ENCODE measurements around the gene DNPH1.

Gene DNPH1

DNA sequence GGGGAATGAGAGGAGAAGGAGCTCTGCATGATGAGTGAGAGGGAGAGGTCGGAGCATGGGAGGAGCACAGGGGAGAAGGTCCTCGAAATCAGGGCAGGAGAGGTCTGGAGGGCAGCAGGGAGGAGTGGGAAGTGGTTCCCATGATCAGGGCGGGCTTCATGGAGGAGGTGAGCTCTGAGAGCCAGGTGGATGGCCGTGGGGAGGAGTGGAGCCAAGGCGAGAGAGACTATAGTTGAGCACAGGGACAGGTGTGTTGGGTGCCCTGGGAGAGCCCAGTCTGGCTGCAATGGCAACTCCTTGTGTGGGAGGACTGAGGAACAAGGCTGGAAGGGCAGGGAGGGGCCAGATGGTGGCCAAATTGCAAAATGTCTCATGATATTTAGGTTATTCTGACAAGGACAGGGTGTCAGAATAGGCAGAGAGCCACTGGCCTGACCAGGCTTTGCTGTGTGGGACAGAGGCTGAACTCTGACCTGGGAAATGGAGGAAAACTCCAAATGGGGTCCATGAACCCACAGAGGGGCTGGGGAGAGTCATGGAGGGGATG lies 35.4 kb upstream of the DNPH1 start:
- no peaks in the 10 kb centered on the region for H3K9me3 ChIP-seq (ENCODE audit: insufficient read depth, low read depth, low read length)
- no peak overlapping the region for H3K9ac ChIP-seq (ENCODE audit: low read depth, low read length, poor library complexity, severe bottlenecking)
- no peaks in the 10 kb centered on the region for H3K27me3 ChIP-seq (ENCODE audit: insufficient read depth, low read length, poor library complexity, severe bottlenecking)
- no peaks in the 10 kb centered on the region for H3K36me3 ChIP-seq (ENCODE audit: insufficient read depth, low read length)
- no peak overlapping the region for H3K4me3 ChIP-seq (ENCODE audit: low read length, poor library complexity, severe bottlenecking)
- H3K79me2 ChIP-seq (ENCODE audit: insufficient read depth, low read length) = no peaks in the 10 kb centered on the region
- no peak overlapping the region for H3K4me2 ChIP-seq (ENCODE audit: low read depth, low read length, poor library complexity, severe bottlenecking)
- H3K4me1 ChIP-seq (ENCODE audit: insufficient read depth, low read length, poor library complexity, severe bottlenecking) = no peaks in the 10 kb centered on the region
- H4K20me1 ChIP-seq (ENCODE audit: insufficient read depth, low read length, poor library complexity, severe bottlenecking) = no peaks in the 10 kb centered on the region
- H2AFZ ChIP-seq (ENCODE audit: low read length) = no peak overlapping the region
- no peaks in the 10 kb centered on the region for H3F3A ChIP-seq (ENCODE audit: low read depth)
- TF ChIP-seq, protein P1, sequence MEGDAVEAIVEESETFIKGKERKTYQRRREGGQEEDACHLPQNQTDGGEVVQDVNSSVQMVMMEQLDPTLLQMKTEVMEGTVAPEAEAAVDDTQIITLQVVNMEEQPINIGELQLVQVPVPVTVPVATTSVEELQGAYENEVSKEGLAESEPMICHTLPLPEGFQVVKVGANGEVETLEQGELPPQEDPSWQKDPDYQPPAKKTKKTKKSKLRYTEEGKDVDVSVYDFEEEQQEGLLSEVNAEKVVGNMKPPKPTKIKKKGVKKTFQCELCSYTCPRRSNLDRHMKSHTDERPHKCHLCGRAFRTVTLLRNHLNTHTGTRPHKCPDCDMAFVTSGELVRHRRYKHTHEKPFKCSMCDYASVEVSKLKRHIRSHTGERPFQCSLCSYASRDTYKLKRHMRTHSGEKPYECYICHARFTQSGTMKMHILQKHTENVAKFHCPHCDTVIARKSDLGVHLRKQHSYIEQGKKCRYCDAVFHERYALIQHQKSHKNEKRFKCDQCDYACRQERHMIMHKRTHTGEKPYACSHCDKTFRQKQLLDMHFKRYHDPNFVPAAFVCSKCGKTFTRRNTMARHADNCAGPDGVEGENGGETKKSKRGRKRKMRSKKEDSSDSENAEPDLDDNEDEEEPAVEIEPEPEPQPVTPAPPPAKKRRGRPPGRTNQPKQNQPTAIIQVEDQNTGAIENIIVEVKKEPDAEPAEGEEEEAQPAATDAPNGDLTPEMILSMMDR (conservative IDR thresholded peaks at IDR 0.05; ENCODE audit: low read length) = no peak
- TF ChIP-seq EZH2phosphoT487 (IDR thresholded peaks at IDR 0.05; ENCODE audit: borderline replicate concordance) = no peak
- no peaks in the 10 kb centered on the region for H3K9me2 ChIP-seq (replicated peaks; ENCODE audit: low read depth, low read length)

DNA sequence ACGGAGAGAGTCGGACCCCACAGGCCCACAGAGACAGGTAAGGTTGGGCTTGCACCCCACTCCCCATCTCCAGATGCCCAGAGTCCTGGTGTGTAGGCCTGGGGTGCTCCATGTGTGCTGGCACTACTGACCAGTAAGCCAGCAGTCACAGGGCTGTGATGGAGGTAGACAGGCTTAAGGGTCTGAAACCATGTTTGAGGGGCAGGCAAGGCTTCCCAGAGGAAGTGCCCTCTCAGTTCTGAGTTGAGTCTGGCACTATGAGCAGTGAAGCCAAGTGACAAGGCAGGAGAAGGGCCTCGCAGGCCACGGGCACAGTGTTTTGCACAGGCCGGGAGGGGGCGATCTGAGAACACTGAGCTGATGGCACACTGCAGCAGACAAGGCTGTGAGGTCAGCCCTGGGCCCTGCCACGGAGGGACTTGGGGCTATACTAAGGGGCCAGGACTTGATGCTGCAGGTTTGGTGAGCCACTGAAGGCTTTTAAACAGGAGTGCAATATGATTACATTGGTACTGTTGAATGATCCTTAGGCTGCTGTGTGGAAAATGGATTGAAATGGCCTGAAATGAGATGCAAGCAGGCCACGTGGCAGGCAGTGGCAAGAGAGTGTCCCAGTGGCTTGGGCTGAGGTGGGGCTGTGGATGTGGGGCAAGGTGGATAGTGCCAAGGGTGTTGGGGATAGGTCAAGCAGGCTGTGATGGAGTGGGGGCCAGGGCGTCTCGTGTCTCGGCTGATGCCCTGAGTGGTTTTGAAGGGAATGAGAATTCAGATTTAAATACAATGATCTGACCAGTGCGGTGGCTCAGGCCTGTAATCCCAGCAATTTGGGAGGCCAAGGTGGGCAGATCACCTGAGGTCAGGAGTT lies 34.3 kb upstream of the DNPH1 start:
- no peaks in the 10 kb centered on the region for H3K9me3 ChIP-seq (ENCODE audit: insufficient read depth, low read depth, low read length)
- no peaks in the 10 kb centered on the region for H3K36me3 ChIP-seq (ENCODE audit: insufficient read depth, low read length)
- H3F3A ChIP-seq (ENCODE audit: low read depth) = no peaks in the 10 kb centered on the region
- H4K20me1 ChIP-seq (ENCODE audit: insufficient read depth, low read length, poor library complexity, severe bottlenecking) = no peaks in the 10 kb centered on the region
- no peak overlapping the region for H2AFZ ChIP-seq (ENCODE audit: low read length)
- H3K4me3 ChIP-seq (ENCODE audit: low read length, poor library complexity, severe bottlenecking) = no peak overlapping the region
- no peak overlapping the region for H3K4me2 ChIP-seq (ENCODE audit: low read depth, low read length, poor library complexity, severe bottlenecking)
- no peaks in the 10 kb centered on the region for H3K4me1 ChIP-seq (ENCODE audit: insufficient read depth, low read length, poor library complexity, severe bottlenecking)
- TF ChIP-seq, protein P1 (conservative IDR thresholded peaks at IDR 0.05; ENCODE audit: low read length) = peak; percentile 90
- no peak for TF ChIP-seq EZH2phosphoT487 (IDR thresholded peaks at IDR 0.05; ENCODE audit: borderline replicate concordance)
- no peaks in the 10 kb centered on the region for H3K9me2 ChIP-seq (replicated peaks; ENCODE audit: low read depth, low read length)
- no peaks in the 10 kb centered on the region for H3K79me2 ChIP-seq (ENCODE audit: insufficient read depth, low read length)
- H3K9ac ChIP-seq (ENCODE audit: low read depth, low read length, poor library complexity, severe bottlenecking) = no peak overlapping the region
- no peaks in the 10 kb centered on the region for H3K27me3 ChIP-seq (ENCODE audit: insufficient read depth, low read length, poor library complexity, severe bottlenecking)

DNA sequence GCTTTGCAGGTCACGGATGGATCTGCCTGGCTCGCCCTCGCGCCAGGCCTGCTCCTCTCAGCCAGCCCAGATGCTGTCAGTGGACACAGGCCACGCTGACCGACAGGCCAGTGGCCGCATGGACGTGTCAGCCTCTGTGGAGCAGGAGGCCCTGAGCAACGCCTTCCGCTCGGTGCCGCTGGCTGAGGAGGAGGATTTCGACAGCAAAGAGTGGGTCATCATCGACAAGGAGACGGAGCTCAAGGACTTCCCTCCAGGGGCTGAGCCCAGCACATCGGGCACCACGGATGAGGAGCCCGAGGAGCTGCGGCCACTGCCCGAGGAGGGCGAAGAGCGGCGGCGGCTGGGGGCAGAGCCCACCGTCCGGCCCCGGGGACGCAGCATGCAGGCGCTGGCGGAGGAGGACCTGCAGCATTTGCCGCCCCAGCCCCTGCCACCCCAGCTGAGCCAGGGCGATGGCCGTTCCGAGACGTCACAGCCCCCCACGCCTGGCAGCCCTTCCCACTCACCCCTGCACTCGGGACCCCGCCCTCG lies 33.6 kb upstream of the DNPH1 start:
- Histone ChIP-seq H3K4me2 (ENCODE audit: low read depth, low read length, poor library complexity, severe bottlenecking) (no peak overlapping the region), H3K9me3 (ENCODE audit: insufficient read depth, low read depth, low read length) (no peaks in the 10 kb centered on the region), H3K9ac (ENCODE audit: low read depth, low read length, poor library complexity, severe bottlenecking) (no peak overlapping the region), H3K27me3 (ENCODE audit: insufficient read depth, low read length, poor library complexity, severe bottlenecking) (no peaks in the 10 kb centered on the region), H4K20me1 (ENCODE audit: insufficient read depth, low read length, poor library complexity, severe bottlenecking) (no peaks in the 10 kb centered on the region), H2AFZ (ENCODE audit: low read length) (no peak overlapping the region), H3K79me2 (ENCODE audit: insufficient read depth, low read length) (no peaks in the 10 kb centered on the region), H3F3A (ENCODE audit: low read depth) (no peaks in the 10 kb centered on the region), H3K4me1 (ENCODE audit: insufficient read depth, low read length, poor library complexity, severe bottlenecking) (no peaks in the 10 kb centered on the region), H3K36me3 (ENCODE audit: insufficient read depth, low read length) (no peaks in the 10 kb centered on the region), H3K4me3 (ENCODE audit: low read length, poor library complexity, severe bottlenecking) (no peak overlapping the region), H3K9me2 (replicated peaks; ENCODE audit: low read depth, low read length) (no peaks in the 10 kb centered on the region)
- TF ChIP-seq EZH2phosphoT487 (IDR thresholded peaks at IDR 0.05; ENCODE audit: borderline replicate concordance) = no peak
- TF ChIP-seq, protein P1 (conservative IDR thresholded peaks at IDR 0.05; ENCODE audit: low read length) = no peak
